ENCODE results near the gene RARB.

RARB gene

DNA sequence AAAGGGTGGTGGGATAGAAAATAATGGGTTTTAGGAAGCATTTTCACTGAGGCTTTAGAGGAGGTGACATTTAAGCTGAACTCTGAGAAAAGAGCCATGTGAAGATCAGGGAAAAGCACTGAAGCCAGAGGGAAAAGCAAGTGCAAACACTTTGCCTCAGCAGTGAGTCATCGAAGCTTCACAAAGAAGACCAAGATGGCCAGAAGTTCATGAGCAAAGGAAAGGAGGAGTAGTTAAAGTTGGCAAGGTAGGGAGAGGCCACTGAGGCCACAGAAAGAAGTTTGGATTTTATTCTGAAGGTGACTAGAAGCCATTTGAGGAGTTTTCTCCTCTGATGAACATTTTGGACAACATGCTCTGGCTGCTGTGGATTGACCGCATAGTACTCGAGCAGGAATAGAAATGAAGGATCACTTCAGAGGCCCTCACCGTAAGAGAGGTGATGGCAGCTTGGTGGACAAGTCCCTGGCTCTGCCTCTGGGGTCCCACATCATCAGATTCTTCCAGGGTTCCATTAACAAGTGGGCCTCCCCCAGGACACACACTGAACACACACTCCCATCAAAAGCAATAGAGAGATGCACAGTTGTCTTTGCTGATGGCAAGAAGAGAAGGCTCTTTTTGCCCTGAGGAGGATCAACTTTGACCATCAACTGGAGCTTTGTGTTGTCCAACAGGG lies 161.2 kb downstream of the RARB start:
- no peak overlapping the region for H3K4me3 ChIP-seq (ENCODE audit: low read depth, low read length)

DNA sequence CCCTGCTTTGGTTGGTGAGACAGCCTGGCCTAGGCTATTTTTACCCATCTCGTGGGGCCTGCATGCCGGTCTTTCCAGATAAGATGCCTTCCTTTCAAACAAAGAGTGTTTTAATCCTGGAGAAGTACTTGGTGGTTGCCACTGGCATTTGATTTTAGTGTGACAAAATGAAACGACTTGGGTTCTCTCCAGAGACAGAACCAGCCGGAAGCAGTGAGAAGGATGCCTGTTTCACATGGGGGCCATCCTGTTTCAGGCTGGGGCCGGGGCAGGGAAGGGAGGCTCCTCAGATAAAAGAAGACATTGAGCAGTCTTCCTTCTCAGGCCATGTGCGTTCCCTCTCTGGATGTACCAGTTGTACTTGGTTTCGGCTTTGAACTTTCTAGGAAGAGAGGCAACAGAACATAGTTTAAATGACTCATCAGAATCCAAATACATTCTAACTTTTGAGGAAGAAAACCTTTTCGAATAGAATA lies 161.8 kb downstream of the RARB start:
- H3K4me3 ChIP-seq (ENCODE audit: low read depth, low read length), result no peak overlapping the region

DNA sequence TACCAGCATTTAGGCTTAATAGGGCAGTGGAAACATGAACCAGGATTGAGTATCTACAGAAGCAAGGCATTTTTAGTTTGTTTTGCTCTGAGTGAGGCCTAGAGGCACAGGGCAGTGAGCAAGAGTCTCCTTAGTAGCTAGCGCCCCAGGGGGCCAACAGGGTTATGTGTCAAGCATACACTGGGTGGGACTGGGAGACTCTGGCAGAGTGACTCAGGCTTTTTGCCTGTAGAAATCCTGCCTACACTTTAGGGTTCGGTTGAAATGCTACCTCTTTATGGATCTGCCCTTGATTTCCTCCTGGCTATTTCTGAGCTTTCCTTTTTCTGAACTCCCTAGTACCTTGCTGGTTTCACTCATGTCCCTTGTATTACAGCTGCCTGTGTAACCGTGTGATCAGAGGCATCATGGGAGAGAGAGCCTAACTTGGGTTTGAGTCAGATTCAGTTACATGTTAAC lies 164.5 kb downstream of the RARB start:
- H3K4me3 ChIP-seq (ENCODE audit: low read depth, low read length), result no peak overlapping the region

DNA sequence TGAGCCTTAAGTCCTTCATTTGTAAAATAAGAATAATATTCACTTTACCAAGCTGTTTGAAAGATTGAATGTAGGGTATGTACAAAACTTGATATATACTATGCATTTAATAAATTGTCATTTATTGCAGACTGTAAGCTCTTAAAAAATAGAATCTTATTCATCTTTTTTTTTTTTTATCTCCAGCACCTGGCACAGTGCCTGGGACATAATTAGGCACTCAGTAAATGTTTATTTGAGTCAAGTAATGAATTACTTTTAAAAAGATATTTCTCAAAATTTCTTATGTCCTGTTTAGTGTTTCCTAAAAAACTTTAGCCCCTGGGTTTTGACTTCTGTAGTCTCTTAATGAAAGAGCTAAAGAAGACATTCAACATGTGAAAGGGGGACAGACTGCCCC lies 164.9 kb downstream of the RARB start:
- no peak overlapping the region for H3K4me3 ChIP-seq (ENCODE audit: low read depth, low read length)

- no peak overlapping the region for H3K4me3 ChIP-seq (ENCODE audit: low read depth, low read length)
Observed at GRCh38 chr3:25594007-25594502, 166.0 kb downstream of the RARB start.

DNA sequence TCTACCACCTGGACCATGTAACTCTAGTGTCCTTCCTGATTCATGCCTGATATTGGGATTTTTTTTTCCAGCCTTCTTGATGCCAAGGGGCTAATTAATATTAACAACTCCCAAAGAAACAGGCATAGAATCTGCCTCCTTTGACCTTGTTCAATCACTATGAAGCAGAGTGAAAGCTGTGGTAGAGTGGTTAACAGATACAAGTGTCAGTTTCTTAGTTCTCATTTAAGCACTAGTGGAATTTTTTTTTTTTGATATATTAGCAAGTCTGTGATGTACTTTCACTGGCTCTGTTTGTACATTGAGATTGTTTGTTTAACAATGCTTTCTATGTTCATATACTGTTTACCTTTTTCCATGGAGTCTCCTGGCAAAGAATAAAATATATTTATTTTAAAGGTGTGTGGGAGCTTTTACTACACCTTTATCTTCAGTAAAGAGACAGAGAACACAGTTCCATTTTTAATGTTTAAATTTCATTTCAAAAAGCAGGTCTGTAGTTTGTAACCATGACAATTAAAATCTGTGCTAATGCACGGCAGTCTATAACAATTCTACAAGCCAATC lies 169.6 kb downstream of the RARB start:
- H3K4me3 ChIP-seq (ENCODE audit: low read depth, low read length), result no peak overlapping the region

- H3K4me3 ChIP-seq (ENCODE audit: low read depth, low read length), result no peak overlapping the region
Observed at GRCh38 chr3:25603703-25604102, 175.6 kb downstream of the RARB start.

GRCh38 chr3:25604107-25604805 lies 176.2 kb downstream of the RARB start:
- no peak overlapping the region for H3K4me3 ChIP-seq (ENCODE audit: low read depth, low read length)

- no peak overlapping the region for H3K4me3 ChIP-seq (ENCODE audit: low read depth, low read length)
Observed at GRCh38 chr3:25610167-25610566, 182.1 kb downstream of the RARB start.

DNA sequence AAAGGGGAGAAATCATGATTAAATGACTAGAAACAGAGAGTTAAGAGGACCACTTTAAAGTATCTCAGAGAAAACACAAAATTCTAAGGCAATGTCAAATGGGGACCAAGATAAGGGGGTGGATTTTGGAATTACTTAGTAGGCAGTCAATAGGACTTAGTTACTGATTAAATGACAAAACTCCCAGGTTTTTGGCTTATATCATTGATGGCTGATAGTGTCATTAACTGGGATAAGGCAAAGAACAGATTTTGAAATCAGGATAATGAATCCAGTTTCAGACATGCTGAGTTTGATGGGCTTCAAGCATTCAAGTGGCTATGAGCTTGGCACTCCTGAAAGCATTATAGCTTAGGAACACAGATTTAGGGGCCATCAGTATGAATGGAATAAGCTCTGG lies 182.7 kb downstream of the RARB start:
- H3K4me3 ChIP-seq (ENCODE audit: low read depth, low read length), result no peak overlapping the region

GRCh38 chr3:25611193-25611592 lies 183.1 kb downstream of the RARB start:
- no peak overlapping the region for H3K4me3 ChIP-seq (ENCODE audit: low read depth, low read length)

DNA sequence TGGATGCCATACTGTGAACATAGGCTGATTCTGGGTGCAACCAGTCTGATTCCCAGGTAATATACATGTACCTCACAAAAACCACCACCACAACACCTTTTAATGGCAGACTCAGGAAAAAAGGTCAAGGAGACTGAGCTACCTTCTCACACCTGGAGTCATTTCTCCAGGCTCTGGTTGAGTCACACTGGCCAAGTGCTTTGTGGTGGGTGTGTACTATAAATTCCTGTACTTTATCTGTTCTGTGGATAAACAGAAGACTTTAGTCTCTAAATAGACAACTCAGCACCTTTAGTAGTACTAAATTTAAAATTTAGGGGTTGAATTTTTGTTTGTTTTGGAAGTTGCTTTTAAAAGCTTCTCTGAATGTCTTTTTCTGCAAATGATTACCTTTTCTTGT lies 190.0 kb downstream of the RARB start:
- H3K4me3 ChIP-seq (ENCODE audit: low read depth, low read length), result no peak overlapping the region

DNA sequence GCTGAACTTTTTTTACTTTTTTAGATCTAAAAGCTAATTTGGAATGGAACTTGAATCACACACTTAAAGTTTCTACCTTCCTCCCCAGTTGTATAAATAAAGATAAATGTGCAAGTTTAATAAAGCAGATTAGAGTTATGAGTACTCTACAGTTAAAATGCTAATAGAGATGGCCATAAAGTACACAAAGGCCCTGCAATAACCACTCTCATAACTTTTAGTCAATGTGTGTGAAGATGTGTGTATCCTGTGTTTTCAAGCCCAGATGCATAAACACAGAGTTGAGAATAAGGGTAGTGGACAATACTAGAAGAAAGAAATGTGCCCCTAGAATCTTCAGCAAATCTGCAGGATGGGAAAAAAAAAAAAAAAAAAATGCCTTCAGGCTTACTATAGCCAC lies 191.3 kb downstream of the RARB start:
- no peak overlapping the region for H3K4me3 ChIP-seq (ENCODE audit: low read depth, low read length)

DNA sequence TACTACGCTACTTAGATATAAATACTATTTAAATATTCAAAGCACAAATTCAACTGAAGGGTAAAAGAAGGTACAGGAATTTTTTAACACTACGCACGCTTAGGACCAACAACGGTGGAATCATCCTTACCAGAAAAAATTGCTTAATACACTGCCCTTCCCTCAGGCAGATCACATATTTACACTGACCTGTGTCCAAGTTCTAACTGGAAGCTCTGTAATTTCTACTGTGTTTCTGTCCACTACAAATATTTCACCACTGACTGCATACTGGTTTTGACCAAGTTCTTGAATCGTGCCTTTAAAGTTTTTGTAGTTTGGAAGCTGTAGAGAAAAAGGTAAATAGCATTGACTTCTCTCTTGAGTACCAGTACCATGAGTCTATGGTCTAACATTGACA lies 192.4 kb downstream of the RARB start:
- H3K4me3 ChIP-seq (ENCODE audit: low read depth, low read length), result no peak overlapping the region

- no peak overlapping the region for H3K4me3 ChIP-seq (ENCODE audit: low read depth, low read length)
Observed at GRCh38 chr3:25621087-25621486, 193.0 kb downstream of the RARB start.

GRCh38 chr3:25631989-25632388 lies 203.9 kb downstream of the RARB start:
- H3K4me3 ChIP-seq (ENCODE audit: low read depth, low read length), result no peak overlapping the region

- no peak overlapping the region for H3K4me3 ChIP-seq (ENCODE audit: low read depth, low read length)
Observed at GRCh38 chr3:25633919-25634318, 205.9 kb downstream of the RARB start.

DNA sequence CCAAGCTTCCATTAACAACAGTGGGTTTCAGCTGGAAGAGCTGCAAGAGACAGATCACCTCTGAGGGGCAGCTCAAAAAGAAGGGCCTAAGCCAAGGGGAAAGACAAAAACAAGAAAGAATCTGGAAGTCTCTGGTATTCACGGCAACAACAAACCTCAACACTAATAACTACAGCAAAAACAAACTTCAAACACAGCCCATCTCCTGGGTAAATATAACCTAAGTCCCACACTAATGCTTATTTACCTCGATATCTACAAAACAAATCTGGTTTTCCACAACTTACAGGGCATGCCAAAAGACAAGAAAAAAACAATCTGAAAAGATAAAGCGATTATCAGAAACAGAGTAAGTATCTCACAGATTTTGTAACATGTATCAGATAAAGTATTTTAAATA lies 207.0 kb downstream of the RARB start:
- H3K4me3 ChIP-seq (ENCODE audit: low read depth, low read length), result no peak overlapping the region

Measured in iPS-11a (cell line).